CD14-positive monocyte (primary cell): ENCODE data around the gene CCNH. TPM values are rescaled to one million over a fixed set of nuclear protein-coding genes. Genes with fewer than 3 reads are reported as not detected.

Experiments used
- DNase-seq, 3 donors: peaks; one replicate each; pipeline ENCODE4 v3.0.0-alpha.2; 2011 to 2022
- H2AFZ ChIP-seq: 2 replicates; pipeline ENCODE4 v1.6.0; 2012; ENCODE audit warnings: mild to moderate bottlenecking, low read depth, low read length, inconsistent platforms; ENCODE audit not compliant: insufficient read depth, poor library complexity, severe bottlenecking
- H3K27ac ChIP-seq, 2 donors: 1 replicate in 1 of 2; 2 replicates in 1 of 2; pipeline ENCODE4 v1.5.1; 2012 to 2013; ENCODE audit warnings: low read length in 2 of 2, control low read depth in 1 of 2, inconsistent platforms in 1 of 2, low read depth in 1 of 2, mild to moderate bottlenecking in 1 of 2
- H3K27me3 ChIP-seq, 2 donors: one replicate each; pipeline versions ENCODE4 v1.6.0 to v1.6.1; 2011 to 2013; ENCODE audit warnings: low read length in 2 of 2; ENCODE audit not compliant: control insufficient read depth in 2 of 2, insufficient read depth in 2 of 2
- H3K36me3 ChIP-seq, 2 donors: replicated peaks in 1 of 2; 1 replicate in 1 of 2; 2 replicates in 1 of 2; pipeline versions ENCODE4 v1.5.1 to v1.6.1; 2012 to 2013; ENCODE audit warnings: low read length in 2 of 2, control low read depth in 1 of 2, inconsistent platforms in 1 of 2, mild to moderate bottlenecking in 1 of 2; ENCODE audit not compliant: insufficient read depth in 2 of 2, control insufficient read depth in 1 of 2
- H3K4me1 ChIP-seq, 2 donors: 1 replicate in 1 of 2; 2 replicates in 1 of 2; pipeline versions ENCODE4 v1.5.1 to v1.6.1; 2012 to 2013; ENCODE audit warnings: low read length in 2 of 2, control low read depth in 1 of 2, inconsistent platforms in 1 of 2, mild to moderate bottlenecking in 1 of 2, moderate library complexity in 1 of 2; ENCODE audit not compliant: insufficient read depth in 2 of 2, control insufficient read depth in 1 of 2
- H3K4me2 ChIP-seq: replicated peaks from 2 replicates; pipeline ENCODE3; 2012; ENCODE audit warnings: low read length, moderate library complexity, mild to moderate bottlenecking; ENCODE audit not compliant: poor library complexity, severe bottlenecking; ENCODE audit errors: extremely low read depth
- H3K4me3 ChIP-seq, 3 experiments: fragments of 200-600 bp in 1 of 3; sonication (generic) in 1 of 3; replicated peaks in 1 of 3; 1 replicate in 2 of 3; 2 replicates in 1 of 3; pipeline ENCODE4 v1.5.1; 2011 to 2013; ENCODE audit warnings: low read length in 3 of 3, mild to moderate bottlenecking in 3 of 3, control low read depth in 2 of 3, low read depth in 2 of 3, inconsistent platforms in 1 of 3, moderate library complexity in 1 of 3
- H3K79me2 ChIP-seq: 2 replicates; pipeline ENCODE4 v1.6.0; 2012; ENCODE audit warnings: mild to moderate bottlenecking, control low read depth, inconsistent platforms, low read length, moderate library complexity; ENCODE audit not compliant: insufficient read depth
- H3K9ac ChIP-seq: 2 replicates; pipeline ENCODE4 v1.6.0; 2017; ENCODE audit warnings: low read length, mild to moderate bottlenecking; ENCODE audit not compliant: insufficient read depth, poor library complexity, severe bottlenecking
- H3K9me3 ChIP-seq, 2 donors: replicated peaks in 1 of 2; 1 replicate in 1 of 2; 2 replicates in 1 of 2; pipeline versions ENCODE4 v1.5.1 to v1.6.1; 2012 to 2013; ENCODE audit warnings: low read length in 2 of 2, control low read depth in 1 of 2; ENCODE audit not compliant: control insufficient read depth in 1 of 2, insufficient read depth in 1 of 2
- H4K20me1 ChIP-seq: 2 replicates; pipeline ENCODE4 v1.6.0; 2012; ENCODE audit warnings: mild to moderate bottlenecking, low read length, control low read depth, moderate library complexity; ENCODE audit not compliant: insufficient read depth
- H3K27ac Mint-ChIP-seq, 7 donors: one replicate each; pipeline ENCODE4 v1.8.0; 2020; ENCODE audit warnings: mild to moderate bottlenecking in 7 of 7, mixed read lengths in 7 of 7, moderate library complexity in 6 of 7, inconsistent platforms in 2 of 7
- H3K27me3 Mint-ChIP-seq, 3 donors: one replicate each; pipeline ENCODE4 v1.8.0; 2021 to 2022; ENCODE audit warnings: low read depth in 3 of 3, mild to moderate bottlenecking in 3 of 3, mixed read lengths in 3 of 3, moderate library complexity in 3 of 3, inconsistent platforms in 1 of 3
- H3K36me3 Mint-ChIP-seq, 2 donors: one replicate each; pipeline ENCODE4 v1.8.0; 2020; ENCODE audit warnings: mixed read lengths in 2 of 2, inconsistent platforms in 1 of 2, mild to moderate bottlenecking in 1 of 2
- H3K4me1 Mint-ChIP-seq: one replicate; pipeline ENCODE4 v1.8.0; 2020; ENCODE audit warnings: mild to moderate bottlenecking, mixed read lengths
- H3K4me3 Mint-ChIP-seq, 2 donors: one replicate each; pipeline ENCODE4 v1.8.0; 2020; ENCODE audit warnings: mild to moderate bottlenecking in 2 of 2, mixed read lengths in 2 of 2, moderate library complexity in 1 of 2
- H3K9me3 Mint-ChIP-seq, 7 donors: one replicate each; pipeline ENCODE4 v1.8.0; 2020 to 2022; ENCODE audit warnings: mixed read lengths in 7 of 7, mild to moderate bottlenecking in 6 of 7, moderate library complexity in 6 of 7, inconsistent platforms in 2 of 7
- CTCF ChIP-seq: fragments of 200-600 bp; IDR thresholded peaks from one replicate; pipeline ENCODE4 v1.8.0; 2022; ENCODE audit warnings: antibody characterized with exemption, mild to moderate bottlenecking
- WGBS: methylation state at CpG from one replicate; pipeline ENCODE4 v1.1.5; 2013; ENCODE audit warnings: missing lambda C conversion rate; ENCODE audit not compliant: insufficient coverage; 5-methylcytosine and 5-hydroxymethylcytosine counted together
- intact Hi-C, 2 donors: fragments of 100-400 bp; cut with micrococcal nuclease; formaldehyde crosslinking; loops; one replicate each; pipeline versions ENCODE4 v1.15.0 to v1.15.1; 2023
- polyA plus RNA-seq, 3 donors: library from polyadenylated mRNA; depleted of rRNA in 1 of 3; unstranded in 2 of 3; stranded (reverse) in 1 of 3; fragments of 300-500 nt in 2 of 3; fragments of >200 nt in 1 of 3; fragmentation: Illumina TruSeq in 2 of 3; gene quantifications; 1 replicate in 2 of 3; 2 replicates in 1 of 3; pipeline ENCODE4 v1.2.3, GENCODE V29; 2012 to 2021

The CCNH gene
- polyA plus RNA-seq, 3 donors: 60.3 to 64.0 (median 62.1) TPM

GRCh38 chr5:87367243-87367642 lies 45.5 kb downstream of the CCNH start:
- Histone ChIP-seq H3K4me2 (no peak overlapping the region), H3K9me3 (no peaks in the 10 kb centered on the region), H3K79me2 (no peaks in the 10 kb centered on the region), H4K20me1 (peaks cover 20% of the 10 kb centered on the region), H3K4me1 (peaks cover 0 to 3% of the 10 kb centered on the region in 2 donors), H3K9ac (no peak overlapping the region), H3K4me3 (no peak overlapping the region), H3K27me3 (no peaks in the 10 kb centered on the region), H2AFZ (no peak overlapping the region), H3K36me3 (peaks cover 77 to 95% of the 10 kb centered on the region in 2 donors), H3K27ac (no peak overlapping the region)
- Mint-ChIP-seq H3K4me3 (no peak overlapping the region), H3K9me3 (no peaks in the 10 kb centered on the region), H3K4me1 (peaks cover 2% of the 10 kb centered on the region), H3K36me3 (peaks cover 44 to 65% of the 10 kb centered on the region in 2 donors), H3K27ac (no peak overlapping the region), H3K27me3 (no peaks in the 10 kb centered on the region)
- DNase-seq: no peak
- WGBS: 100% methylated on average over 2 of the region's 2 CpGs
- intact Hi-C loops: no loop called here
- no peak for TF ChIP-seq CTCF

- H3K4me3 Mint-ChIP-seq: no peak overlapping the region
- intact Hi-C loops: no loop called here
Measured at GRCh38 chr5:87361536-87362213, 51.1 kb downstream of the CCNH start.

More at GRCh38 chr5:87361536-87362213, 51.1 kb downstream of the CCNH start:
- peak overlapping the region in 2 of 7 donors; percentile 10 to 20 for H3K27ac Mint-ChIP-seq
- peaks cover 35 to 47% of the 10 kb centered on the region in 2 donors for H3K36me3 Mint-ChIP-seq
- DNase-seq: peak in 1 of 3 donors; percentile 9
- Histone ChIP-seq H3K27me3 (no peaks in the 10 kb centered on the region), H2AFZ (no peak overlapping the region), H3K36me3 (peaks cover 42 to 70% of the 10 kb centered on the region in 2 donors), H3K4me1 (peaks cover 12 to 19% of the 10 kb centered on the region in 2 donors), H3K9me3 (no peaks in the 10 kb centered on the region), H3K4me3 (no peak overlapping the region), H3K27ac (peak overlapping the region in 1 of 2 donors; percentile 42), H4K20me1 (peaks cover 23% of the 10 kb centered on the region), H3K4me2 (no peak overlapping the region), H3K9ac (no peak overlapping the region), H3K79me2 (no peaks in the 10 kb centered on the region)
- no peaks in the 10 kb centered on the region for H3K9me3 Mint-ChIP-seq
- no CpG with 5 or more reads among the region's 1 CpG for WGBS
- TF ChIP-seq CTCF: no peak
- peaks cover 16% of the 10 kb centered on the region for H3K4me1 Mint-ChIP-seq
- no peaks in the 10 kb centered on the region for H3K27me3 Mint-ChIP-seq
